ENCODE measurements around the gene ARL11. TPM values are rescaled to one million over a fixed set of nuclear protein-coding genes. Genes with fewer than 3 reads are reported as not detected.

Gene ARL11
- total and polyA plus RNA-seq, 2 of the 4 experiments (the other 2 are of a cell fraction), result not detected

- TF ChIP-seq CTCF (conservative IDR thresholded peaks at IDR 0.05; ENCODE audit: low read depth, low read length), result no peak
- TF ChIP-seq BHLHE40 (IDR thresholded peaks at IDR 0.05; ENCODE audit: low read depth, low read length), result no peak
- no peak for TF ChIP-seq MAZ (IDR thresholded peaks at IDR 0.05; ENCODE audit: borderline replicate concordance, low read depth, low read length)
- no peak for TF ChIP-seq CEBPB (IDR thresholded peaks at IDR 0.05; ENCODE audit: low read depth, low read length)
- TF ChIP-seq FOS (IDR thresholded peaks at IDR 0.05; ENCODE audit: low read depth, low read length), result no peak
- no peak for TF ChIP-seq CHD1 (IDR thresholded peaks at IDR 0.05; ENCODE audit: low read depth, low read length)
These were observed 41.6 kb upstream of the ARL11 start (continued) for GRCh38 chr13:49586717-49587116.
